ENCODE measurements around the gene KDF1. TPM values are rescaled to one million over a fixed set of nuclear protein-coding genes. Genes with fewer than 3 reads are reported as not detected.

The KDF1 gene
- total RNA-seq, result not detected in 2 replicates

GRCh38 chr1:26959722-26960624 is at the start of gene KDF1:
Gene KDF1 (minus strand): TSS chr1:26960468. CDS start chr1:26952380, 8,088 bp downstream.
- intact Hi-C loops (cut with micrococcal nuclease), result no loop called here

GRCh38 chr1:27009601-27010197 is 49.4 kb upstream of the KDF1 start:
- intact Hi-C loops (cut with micrococcal nuclease), result no loop called here

GRCh38 chr1:27007909-27008582 is 47.8 kb upstream of the KDF1 start:
- intact Hi-C loops (cut with micrococcal nuclease), result no loop called here

- intact Hi-C loops (cut with micrococcal nuclease), result no loop called here
Observed at GRCh38 chr1:27006683-27007082, 46.4 kb upstream of the KDF1 start.

- intact Hi-C loops (cut with micrococcal nuclease), result no loop called here
Observed at GRCh38 chr1:27005648-27006496, 45.6 kb upstream of the KDF1 start.

GRCh38 chr1:27005166-27005530 is 44.9 kb upstream of the KDF1 start:
- intact Hi-C loops (cut with micrococcal nuclease), result no loop called here

- intact Hi-C loops (cut with micrococcal nuclease), result no loop called here
Observed at GRCh38 chr1:27004471-27005165, 44.4 kb upstream of the KDF1 start.

- intact Hi-C loops (cut with micrococcal nuclease), result no loop called here
Observed at GRCh38 chr1:27003745-27004470, 43.6 kb upstream of the KDF1 start.

GRCh38 chr1:27001570-27002360 is 41.5 kb upstream of the KDF1 start:
- intact Hi-C loops (cut with micrococcal nuclease), result no loop called here

- intact Hi-C loops (cut with micrococcal nuclease), result no loop called here
Observed at GRCh38 chr1:27000817-27001460, 40.7 kb upstream of the KDF1 start.

GRCh38 chr1:27000090-27000816 is 40.0 kb upstream of the KDF1 start:
- intact Hi-C loops (cut with micrococcal nuclease), result no loop called here

- intact Hi-C loops (cut with micrococcal nuclease), result loop anchor here (10.0 kb wide), 1 partner anchor 215 kb away; the partner anchor contains the start of gene PIGV
Observed at GRCh38 chr1:26999440-26999987, 39.2 kb upstream of the KDF1 start.

- intact Hi-C loops (cut with micrococcal nuclease), result loop anchor here (10.0 kb wide), 1 partner anchor 214 kb away; the partner anchor contains the start of gene PIGV
Observed at GRCh38 chr1:26998429-26999300, 38.4 kb upstream of the KDF1 start.

- intact Hi-C loops (cut with micrococcal nuclease), result loop anchor here (1.0 to 10.0 kb wide), 6 partner anchors 29 to 212 kb away; partner anchors contain the start of genes PIGV and SLC9A1
Observed at GRCh38 chr1:26996665-26997064, 36.4 kb upstream of the KDF1 start.

GRCh38 chr1:26996024-26996423 is 35.8 kb upstream of the KDF1 start:
- intact Hi-C loops (cut with micrococcal nuclease), result loop anchor here (10.0 kb wide), 1 partner anchor 211 kb away; the partner anchor contains the start of gene PIGV

Data from T-helper 1 cell treated with Interleukin-12 subunit alpha and Interleukin-12 subunit beta and Interleukin-4 antibody, amounts not matched to agents 30 ng/mL and 1 ng/mL, for 36 hours (primary cell).